Measurements from ENCODE around the gene NOL4L.

- TF ChIP-seq POLR2AphosphoS5 (IDR thresholded peaks at IDR 0.05) (no peak), POLR2A (IDR thresholded peaks at IDR 0.05) (no peak)
These were observed 37.7 kb upstream of the NOL4L start for GRCh38 chr20:32622585-32623468.
